Ishikawa (cell line): ENCODE measurements around the gene ARHGAP40.

Experiments
- CEBPB ChIP-seq: IDR thresholded peaks from 2 replicates; pipeline ENCODE4 v1.6.1; 2012
- CREB1 ChIP-seq: IDR thresholded peaks from 2 replicates; pipeline ENCODE4 v1.6.1; 2012; ENCODE audit warnings: low read depth
- EP300 ChIP-seq: IDR thresholded peaks from 2 replicates; pipeline ENCODE4 v1.6.1; 2012; ENCODE audit warnings: borderline replicate concordance
- FOXM1 ChIP-seq: IDR thresholded peaks from 2 replicates; pipeline ENCODE4 v1.6.1; 2012; ENCODE audit warnings: low read depth, borderline replicate concordance
- NFIC ChIP-seq: IDR thresholded peaks from 2 replicates; pipeline ENCODE4 v1.6.1; 2012
- RAD21 ChIP-seq: IDR thresholded peaks from 2 replicates; pipeline ENCODE4 v1.6.1; 2012; ENCODE audit warnings: low read depth
- TAF1 ChIP-seq: IDR thresholded peaks from 2 replicates; pipeline ENCODE4 v1.6.1; 2012; ENCODE audit warnings: low read depth, mild to moderate bottlenecking
- TEAD4 ChIP-seq: IDR thresholded peaks from 2 replicates; pipeline ENCODE4 v1.6.1; 2012
- YY1 ChIP-seq: IDR thresholded peaks from 2 replicates; pipeline ENCODE4 v1.6.1; 2012; ENCODE audit warnings: low read depth
- TF ChIP-seq, protein P1 (sequence below): IDR thresholded peaks from 2 replicates; pipeline ENCODE4 v1.6.1; 2012; ENCODE audit warnings: low read depth, mild to moderate bottlenecking
- TF ChIP-seq, protein P2 (sequence below): IDR thresholded peaks from 2 replicates; pipeline ENCODE4 v1.6.1; 2012

DNA sequence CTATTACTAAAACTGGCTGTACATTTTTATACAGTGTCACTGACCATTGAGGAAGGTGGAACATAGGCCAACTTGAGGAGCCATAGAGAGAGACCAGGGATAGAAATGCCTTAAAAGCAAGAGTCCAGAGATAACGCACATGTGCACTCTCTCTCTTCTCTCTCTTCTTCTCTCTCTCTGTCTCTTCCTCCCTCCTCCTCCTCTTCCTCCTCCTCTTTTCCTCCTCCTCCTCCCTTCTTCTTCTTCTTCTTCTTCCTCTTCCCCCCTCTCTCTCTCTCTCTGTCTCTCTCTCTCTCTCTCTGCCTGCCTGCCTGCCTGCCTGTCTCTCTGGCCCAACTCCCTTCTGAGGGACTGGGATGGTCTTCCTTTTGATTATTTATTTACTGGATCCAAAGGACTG is 36.9 kb upstream of the ARHGAP40 start:
- TF ChIP-seq EP300: no peak
- no peak for TF ChIP-seq CREB1
- no peak for TF ChIP-seq TAF1
- TF ChIP-seq, protein P1, sequence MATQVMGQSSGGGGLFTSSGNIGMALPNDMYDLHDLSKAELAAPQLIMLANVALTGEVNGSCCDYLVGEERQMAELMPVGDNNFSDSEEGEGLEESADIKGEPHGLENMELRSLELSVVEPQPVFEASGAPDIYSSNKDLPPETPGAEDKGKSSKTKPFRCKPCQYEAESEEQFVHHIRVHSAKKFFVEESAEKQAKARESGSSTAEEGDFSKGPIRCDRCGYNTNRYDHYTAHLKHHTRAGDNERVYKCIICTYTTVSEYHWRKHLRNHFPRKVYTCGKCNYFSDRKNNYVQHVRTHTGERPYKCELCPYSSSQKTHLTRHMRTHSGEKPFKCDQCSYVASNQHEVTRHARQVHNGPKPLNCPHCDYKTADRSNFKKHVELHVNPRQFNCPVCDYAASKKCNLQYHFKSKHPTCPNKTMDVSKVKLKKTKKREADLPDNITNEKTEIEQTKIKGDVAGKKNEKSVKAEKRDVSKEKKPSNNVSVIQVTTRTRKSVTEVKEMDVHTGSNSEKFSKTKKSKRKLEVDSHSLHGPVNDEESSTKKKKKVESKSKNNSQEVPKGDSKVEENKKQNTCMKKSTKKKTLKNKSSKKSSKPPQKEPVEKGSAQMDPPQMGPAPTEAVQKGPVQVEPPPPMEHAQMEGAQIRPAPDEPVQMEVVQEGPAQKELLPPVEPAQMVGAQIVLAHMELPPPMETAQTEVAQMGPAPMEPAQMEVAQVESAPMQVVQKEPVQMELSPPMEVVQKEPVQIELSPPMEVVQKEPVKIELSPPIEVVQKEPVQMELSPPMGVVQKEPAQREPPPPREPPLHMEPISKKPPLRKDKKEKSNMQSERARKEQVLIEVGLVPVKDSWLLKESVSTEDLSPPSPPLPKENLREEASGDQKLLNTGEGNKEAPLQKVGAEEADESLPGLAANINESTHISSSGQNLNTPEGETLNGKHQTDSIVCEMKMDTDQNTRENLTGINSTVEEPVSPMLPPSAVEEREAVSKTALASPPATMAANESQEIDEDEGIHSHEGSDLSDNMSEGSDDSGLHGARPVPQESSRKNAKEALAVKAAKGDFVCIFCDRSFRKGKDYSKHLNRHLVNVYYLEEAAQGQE: no peak
- no peak for TF ChIP-seq NFIC
- no peak for TF ChIP-seq CEBPB
- no peak for TF ChIP-seq RAD21
- no peak for TF ChIP-seq YY1
- TF ChIP-seq, protein P2, sequence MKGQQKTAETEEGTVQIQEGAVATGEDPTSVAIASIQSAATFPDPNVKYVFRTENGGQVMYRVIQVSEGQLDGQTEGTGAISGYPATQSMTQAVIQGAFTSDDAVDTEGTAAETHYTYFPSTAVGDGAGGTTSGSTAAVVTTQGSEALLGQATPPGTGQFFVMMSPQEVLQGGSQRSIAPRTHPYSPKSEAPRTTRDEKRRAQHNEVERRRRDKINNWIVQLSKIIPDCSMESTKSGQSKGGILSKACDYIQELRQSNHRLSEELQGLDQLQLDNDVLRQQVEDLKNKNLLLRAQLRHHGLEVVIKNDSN: no peak
- TF ChIP-seq FOXM1: no peak
- TF ChIP-seq TEAD4: no peak
